ENCODE results near the gene PLEKHA7. TPM values are rescaled to one million over a fixed set of nuclear protein-coding genes. Genes with fewer than 3 reads are reported as not detected.

The PLEKHA7 gene
- total RNA-seq, 2 experiments from 2014 or later = 0.13 TPM; not detected in 1

- Histone ChIP-seq H3K79me2 (ENCODE audit: insufficient read depth, low read depth, low read length) (peaks cover 49% of the 10 kb centered on the region), H3K27ac (ENCODE audit: low read depth, low read length, poor library complexity, severe bottlenecking) (peak within 1 kb of the TSS; percentile 65)
- TF ChIP-seq, protein P1, sequence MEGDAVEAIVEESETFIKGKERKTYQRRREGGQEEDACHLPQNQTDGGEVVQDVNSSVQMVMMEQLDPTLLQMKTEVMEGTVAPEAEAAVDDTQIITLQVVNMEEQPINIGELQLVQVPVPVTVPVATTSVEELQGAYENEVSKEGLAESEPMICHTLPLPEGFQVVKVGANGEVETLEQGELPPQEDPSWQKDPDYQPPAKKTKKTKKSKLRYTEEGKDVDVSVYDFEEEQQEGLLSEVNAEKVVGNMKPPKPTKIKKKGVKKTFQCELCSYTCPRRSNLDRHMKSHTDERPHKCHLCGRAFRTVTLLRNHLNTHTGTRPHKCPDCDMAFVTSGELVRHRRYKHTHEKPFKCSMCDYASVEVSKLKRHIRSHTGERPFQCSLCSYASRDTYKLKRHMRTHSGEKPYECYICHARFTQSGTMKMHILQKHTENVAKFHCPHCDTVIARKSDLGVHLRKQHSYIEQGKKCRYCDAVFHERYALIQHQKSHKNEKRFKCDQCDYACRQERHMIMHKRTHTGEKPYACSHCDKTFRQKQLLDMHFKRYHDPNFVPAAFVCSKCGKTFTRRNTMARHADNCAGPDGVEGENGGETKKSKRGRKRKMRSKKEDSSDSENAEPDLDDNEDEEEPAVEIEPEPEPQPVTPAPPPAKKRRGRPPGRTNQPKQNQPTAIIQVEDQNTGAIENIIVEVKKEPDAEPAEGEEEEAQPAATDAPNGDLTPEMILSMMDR (conservative IDR thresholded peaks at IDR 0.05; ENCODE audit: low read length) = no peak
- TF ChIP-seq EZH2phosphoT487 (IDR thresholded peaks at IDR 0.05; ENCODE audit: borderline replicate concordance, low read depth, low read length) = no peak
Measured at GRCh38 chr11:16738193-16738946, 275.8 kb downstream of the PLEKHA7 start, which contains the start of gene C11orf58. Gene C11orf58, plus strand, starts transcription at chr11:16738647. Its CDS starts 132 bp downstream, at chr11:16738779.

DNA sequence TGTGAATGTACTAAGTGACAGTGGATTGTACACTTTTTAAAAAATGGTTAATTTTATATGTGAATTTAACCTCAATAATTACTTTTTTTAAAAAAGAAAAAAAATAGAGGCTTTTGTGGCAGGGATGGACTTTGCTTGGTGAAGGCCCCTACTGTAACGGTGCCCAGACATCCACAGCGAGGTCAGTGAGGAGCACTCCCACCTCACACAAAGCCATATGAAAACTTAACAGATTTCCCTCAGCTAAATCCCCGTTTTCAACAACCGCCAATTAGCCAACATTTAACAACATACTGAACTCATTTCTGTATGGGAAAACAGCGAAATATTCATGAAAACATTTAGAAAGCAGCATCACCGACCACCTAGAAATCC lies 276.4 kb downstream of the PLEKHA7 start:
- Histone ChIP-seq H3K27ac (ENCODE audit: low read depth, low read length, poor library complexity, severe bottlenecking) (peak overlapping the region; percentile 65), H3K4me3 (ENCODE audit: low read depth, low read length, poor library complexity, severe bottlenecking) (peak overlapping the region; percentile 79), H3K36me3 (ENCODE audit: insufficient read depth, low read length) (peaks cover 31% of the 10 kb centered on the region), H3K4me1 (ENCODE audit: insufficient read depth, low read length, poor library complexity, severe bottlenecking) (peaks cover 29% of the 10 kb centered on the region), H2AFZ (ENCODE audit: low read length) (peak overlapping the region; percentile 85), H3K79me2 (ENCODE audit: insufficient read depth, low read depth, low read length) (peaks cover 43% of the 10 kb centered on the region), H3K9me2 (ENCODE audit: insufficient read depth, low read length) (no peaks in the 10 kb centered on the region), H3K9me3 (ENCODE audit: low read length) (no peaks in the 10 kb centered on the region), H3K4me2 (ENCODE audit: low read length) (peak overlapping the region; percentile 70), H4K20me1 (ENCODE audit: insufficient read depth, low read length) (peaks cover 16% of the 10 kb centered on the region; the same call in 1 of the 2 replicates)
- CTCF ChIA-PET (ENCODE audit: unreplicated experiment) = no interaction called here
- TF ChIP-seq, protein P1 (conservative IDR thresholded peaks at IDR 0.05; ENCODE audit: low read length) = no peak
- no peak for TF ChIP-seq EZH2phosphoT487 (IDR thresholded peaks at IDR 0.05; ENCODE audit: borderline replicate concordance, low read depth, low read length)
- TSS peak; percentile 99 for BruUV-seq (replicated peaks)
- POLR2A ChIA-PET = interaction anchor here (0.7 to 0.9 kb wide), 2 partner anchors 538 to 551 kb away, joined by 4 to 5 read pairs; partner anchors contain the start of gene NUCB2
- intact Hi-C loops (cut with micrococcal nuclease; ENCODE audit: unreplicated experiment) = loop anchor here (10.0 kb wide), 1 partner anchor 1853 kb away; no protein-coding TSS in a partner anchor
- DNase-seq (ENCODE audit: low spot score) = no peak

More at GRCh38 chr11:16738193-16738946, 275.8 kb downstream of the PLEKHA7 start, which contains the start of gene C11orf58:
- H3K36me3 ChIP-seq (ENCODE audit: insufficient read depth, low read length) = peaks cover 37% of the 10 kb centered on the region
- H3K9me2 ChIP-seq (ENCODE audit: insufficient read depth, low read length) = no peaks in the 10 kb centered on the region
- peak within 1 kb of the TSS; percentile 85 for H2AFZ ChIP-seq (ENCODE audit: low read length)
- H3K4me1 ChIP-seq (ENCODE audit: insufficient read depth, low read length, poor library complexity, severe bottlenecking) = peaks cover 35% of the 10 kb centered on the region
- H3K4me2 ChIP-seq (ENCODE audit: low read length) = peak within 1 kb of the TSS; percentile 90
- H3K4me3 ChIP-seq (ENCODE audit: low read depth, low read length, poor library complexity, severe bottlenecking) = peak within 1 kb of the TSS; percentile 79
- peak; percentile 97 for DNase-seq (ENCODE audit: low spot score)
- CTCF ChIA-PET (ENCODE audit: unreplicated experiment) = no interaction called here
- peaks cover 21% of the 10 kb centered on the region; the same call in 1 of the 2 replicates for H4K20me1 ChIP-seq (ENCODE audit: insufficient read depth, low read length)
- no peaks in the 10 kb centered on the region for H3K9me3 ChIP-seq (ENCODE audit: low read length)
- intact Hi-C loops (cut with micrococcal nuclease; ENCODE audit: unreplicated experiment) = loop anchor here (10.0 kb wide), 1 partner anchor 1854 kb away; no protein-coding TSS in a partner anchor
- no TSS peak for BruUV-seq (replicated peaks)
- POLR2A ChIA-PET = interaction anchor here (0.9 to 1.6 kb wide), 2 partner anchors 11 to 537 kb away, joined by 4 read pairs; partner anchors contain the start of gene NUCB2

Other genes with a start within 250 kb of the PLEKHA7 start
- gene RPS13, start 63.3 kb upstream of the PLEKHA7 start, total RNA-seq (2014; rRNA removed; shearing (Covaris generic)) = 1,576 and 1,911 TPM in 2 replicates
- 1,540 and 1,556 TPM in 2 replicates for gene RPS13, start 63.3 kb upstream of the PLEKHA7 start, total RNA-seq (2022)
- 17.4 and 57.2 TPM in 2 replicates for gene PIK3C2A, start 193.6 kb upstream of the PLEKHA7 start, total RNA-seq (2014; rRNA removed; shearing (Covaris generic))
- 41.8 and 43.9 TPM in 2 replicates for gene PIK3C2A, start 193.6 kb upstream of the PLEKHA7 start, total RNA-seq (2022)